ENCODE data around the gene DPEP3.

The DPEP3 gene

GRCh38 chr16:67959536-67960329, 20.6 kb downstream of the DPEP3 start:
- no peaks in the 10 kb centered on the region for H3K9me2 ChIP-seq (replicated peaks; ENCODE audit: insufficient read depth, low read length)
- no peak overlapping the region for H3K27ac ChIP-seq (ENCODE audit: low read length)
- H3K36me3 ChIP-seq (replicated peaks; ENCODE audit: insufficient read depth, low read length): no peaks in the 10 kb centered on the region
- no peaks in the 10 kb centered on the region for H4K20me1 ChIP-seq (ENCODE audit: insufficient read depth, low read length)
- H3K9me3 ChIP-seq (replicated peaks; ENCODE audit: insufficient read depth, low read length): no peaks in the 10 kb centered on the region
- no peak overlapping the region for H3K4me2 ChIP-seq (ENCODE audit: low read depth, low read length)
- no peak for DNase-seq
- no peak overlapping the region for H2AFZ ChIP-seq (ENCODE audit: low read length)
- H3F3A ChIP-seq (ENCODE audit: insufficient read depth, low read length): peaks cover 4% of the 10 kb centered on the region
- H3K4me1 ChIP-seq (ENCODE audit: low read length): peaks cover 12% of the 10 kb centered on the region
- H3K4me3 ChIP-seq (ENCODE audit: low read length): no peak overlapping the region
- peaks cover 8% of the 10 kb centered on the region for H3K79me2 ChIP-seq (ENCODE audit: low read length)
- no peaks in the 10 kb centered on the region for H3K27me3 ChIP-seq (replicated peaks; ENCODE audit: insufficient read depth, low read length)
- H3K9ac ChIP-seq (ENCODE audit: low read length): no peak overlapping the region
- TF ChIP-seq CTCF (IDR thresholded peaks at IDR 0.05; ENCODE audit: low read length) (no peak), EZH2phosphoT487 (IDR thresholded peaks at IDR 0.05; ENCODE audit: low read length) (no peak), EZH2 (optimal IDR thresholded peaks at IDR 0.05; ENCODE audit: low read depth, low read length) (no peak)

GRCh38 chr16:67957622-67958021, 22.7 kb downstream of the DPEP3 start:
- H3K9me2 ChIP-seq (replicated peaks; ENCODE audit: insufficient read depth, low read length): no peaks in the 10 kb centered on the region
- TF ChIP-seq CTCF (IDR thresholded peaks at IDR 0.05; ENCODE audit: low read length): no peak
- no peak for TF ChIP-seq EZH2 (optimal IDR thresholded peaks at IDR 0.05; ENCODE audit: low read depth, low read length)
- TF ChIP-seq EZH2phosphoT487 (IDR thresholded peaks at IDR 0.05; ENCODE audit: low read length): no peak
- DNase-seq: no peak
- no peaks in the 10 kb centered on the region for H3K27me3 ChIP-seq (replicated peaks; ENCODE audit: insufficient read depth, low read length)
- H3K4me3 ChIP-seq (ENCODE audit: low read length): no peak overlapping the region
- H2AFZ ChIP-seq (ENCODE audit: low read length): no peak overlapping the region
- no peaks in the 10 kb centered on the region for H3K9me3 ChIP-seq (replicated peaks; ENCODE audit: insufficient read depth, low read length)
- no peaks in the 10 kb centered on the region for H3K79me2 ChIP-seq (ENCODE audit: low read length)
- no peak overlapping the region for H3K4me2 ChIP-seq (ENCODE audit: low read depth, low read length)
- H3K4me1 ChIP-seq (ENCODE audit: low read length): no peaks in the 10 kb centered on the region
- no peaks in the 10 kb centered on the region for H3K36me3 ChIP-seq (replicated peaks; ENCODE audit: insufficient read depth, low read length)
- H3K27ac ChIP-seq (ENCODE audit: low read length): no peak overlapping the region
- no peaks in the 10 kb centered on the region for H3F3A ChIP-seq (ENCODE audit: insufficient read depth, low read length)
- H4K20me1 ChIP-seq (ENCODE audit: insufficient read depth, low read length): no peaks in the 10 kb centered on the region
- H3K9ac ChIP-seq (ENCODE audit: low read length): no peak overlapping the region

GRCh38 chr16:67954421-67955196, 25.7 kb downstream of the DPEP3 start:
- Histone ChIP-seq H3K36me3 (replicated peaks; ENCODE audit: insufficient read depth, low read length) (no peaks in the 10 kb centered on the region), H4K20me1 (ENCODE audit: insufficient read depth, low read length) (no peaks in the 10 kb centered on the region), H3K27ac (ENCODE audit: low read length) (no peak overlapping the region)

More at GRCh38 chr16:67954421-67955196, 25.7 kb downstream of the DPEP3 start:
- DNase-seq: no peak
- H3K9ac ChIP-seq (ENCODE audit: low read length): no peak overlapping the region
- H3K4me1 ChIP-seq (ENCODE audit: low read length): no peaks in the 10 kb centered on the region
- H3K27me3 ChIP-seq (replicated peaks; ENCODE audit: insufficient read depth, low read length): no peaks in the 10 kb centered on the region
- no peaks in the 10 kb centered on the region for H3F3A ChIP-seq (ENCODE audit: insufficient read depth, low read length)
- H3K4me3 ChIP-seq (ENCODE audit: low read length): no peak overlapping the region
- H3K9me2 ChIP-seq (replicated peaks; ENCODE audit: insufficient read depth, low read length): no peaks in the 10 kb centered on the region
- no peaks in the 10 kb centered on the region for H3K9me3 ChIP-seq (replicated peaks; ENCODE audit: insufficient read depth, low read length)
- no peaks in the 10 kb centered on the region for H3K79me2 ChIP-seq (ENCODE audit: low read length)
- H3K4me2 ChIP-seq (ENCODE audit: low read depth, low read length): no peak overlapping the region
- H2AFZ ChIP-seq (ENCODE audit: low read length): no peak overlapping the region
- TF ChIP-seq EZH2phosphoT487 (IDR thresholded peaks at IDR 0.05; ENCODE audit: low read length): no peak
- no peak for TF ChIP-seq EZH2 (optimal IDR thresholded peaks at IDR 0.05; ENCODE audit: low read depth, low read length)
- no peak for TF ChIP-seq CTCF (IDR thresholded peaks at IDR 0.05; ENCODE audit: low read length)
